Measurements from ENCODE around the gene SNAP91.

DNA sequence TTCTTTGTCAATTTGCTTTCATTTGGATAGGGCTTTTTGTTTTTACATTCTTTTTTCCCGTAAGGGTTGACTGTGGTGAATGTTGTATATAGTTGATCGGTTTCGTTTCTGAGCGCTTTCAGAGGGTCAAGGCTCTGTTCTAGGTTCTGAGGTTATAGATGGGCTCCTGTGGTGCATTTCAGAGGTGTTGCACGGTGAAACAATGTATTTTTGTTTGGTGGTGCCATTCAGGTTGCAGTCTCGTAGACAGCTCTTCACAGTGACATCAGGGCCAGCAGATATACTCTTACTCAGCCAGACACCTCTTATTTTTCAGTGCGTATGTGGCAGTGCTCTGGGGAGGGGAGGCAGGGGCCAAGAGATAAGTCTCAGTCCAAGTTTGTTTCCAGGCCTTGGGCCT, 72.1 kb downstream of the SNAP91 start:
- TF ChIP-seq, protein P1, sequence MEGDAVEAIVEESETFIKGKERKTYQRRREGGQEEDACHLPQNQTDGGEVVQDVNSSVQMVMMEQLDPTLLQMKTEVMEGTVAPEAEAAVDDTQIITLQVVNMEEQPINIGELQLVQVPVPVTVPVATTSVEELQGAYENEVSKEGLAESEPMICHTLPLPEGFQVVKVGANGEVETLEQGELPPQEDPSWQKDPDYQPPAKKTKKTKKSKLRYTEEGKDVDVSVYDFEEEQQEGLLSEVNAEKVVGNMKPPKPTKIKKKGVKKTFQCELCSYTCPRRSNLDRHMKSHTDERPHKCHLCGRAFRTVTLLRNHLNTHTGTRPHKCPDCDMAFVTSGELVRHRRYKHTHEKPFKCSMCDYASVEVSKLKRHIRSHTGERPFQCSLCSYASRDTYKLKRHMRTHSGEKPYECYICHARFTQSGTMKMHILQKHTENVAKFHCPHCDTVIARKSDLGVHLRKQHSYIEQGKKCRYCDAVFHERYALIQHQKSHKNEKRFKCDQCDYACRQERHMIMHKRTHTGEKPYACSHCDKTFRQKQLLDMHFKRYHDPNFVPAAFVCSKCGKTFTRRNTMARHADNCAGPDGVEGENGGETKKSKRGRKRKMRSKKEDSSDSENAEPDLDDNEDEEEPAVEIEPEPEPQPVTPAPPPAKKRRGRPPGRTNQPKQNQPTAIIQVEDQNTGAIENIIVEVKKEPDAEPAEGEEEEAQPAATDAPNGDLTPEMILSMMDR (IDR thresholded peaks at IDR 0.05), result no peak
- no peak for TF ChIP-seq POLR2A (IDR thresholded peaks at IDR 0.05)
- no peak for TF ChIP-seq EP300 (IDR thresholded peaks at IDR 0.05)

All from ovary (tissue), 3 donors.